HG02610 (cell line): ENCODE measurements around the gene ABCB8.

Source experiments
- ATAC-seq: cut with Tn5 transposase; IDR thresholded peaks from one replicate; pipeline ENCODE4 v1.9.1; 2021; ENCODE audit warnings: mild to moderate bottlenecking, moderate library complexity; ENCODE audit not compliant: unreplicated experiment

The ABCB8 gene

GRCh38 chr7:151056666-151057505, 28.6 kb downstream of the ABCB8 start:
- no peak for ATAC-seq

- peak; percentile 9 for ATAC-seq
These were observed 29.3 kb downstream of the ABCB8 start, which contains the start of gene CDK5 for GRCh38 chr7:151057506-151057988. CDK5 (minus strand) TSS chr7:151057897; CDS start chr7:151057848, 49 bp downstream.

- peak; percentile 91 for ATAC-seq
These were observed 29.9 kb downstream of the ABCB8 start for GRCh38 chr7:151057989-151058780.

- ATAC-seq, result no peak
These were observed 30.6 kb downstream of the ABCB8 start for GRCh38 chr7:151058781-151059366.

GRCh38 chr7:151059367-151060112, 31.3 kb downstream of the ABCB8 start, which contains the start of gene SLC4A2:
SLC4A2 (plus strand) TSS chr7:151059589; CDS start chr7:151061988, 2,399 bp downstream.
- ATAC-seq, result peak; percentile 23

- ATAC-seq, result no peak
These were observed 31.8 kb downstream of the ABCB8 start for GRCh38 chr7:151060113-151060415.

- ATAC-seq, result no peak
These were observed 32.4 kb downstream of the ABCB8 start for GRCh38 chr7:151060416-151061212.

GRCh38 chr7:151061213-151062110, 33.2 kb downstream of the ABCB8 start:
- ATAC-seq, result no peak

- ATAC-seq, result no peak
These were observed 33.8 kb downstream of the ABCB8 start for GRCh38 chr7:151062111-151062398.

- no peak for ATAC-seq
These were observed 34.4 kb downstream of the ABCB8 start for GRCh38 chr7:151062399-151063211.

GRCh38 chr7:151063212-151063561, 34.9 kb downstream of the ABCB8 start:
- ATAC-seq, result no peak

- no peak for ATAC-seq
These were observed 36.2 kb downstream of the ABCB8 start for GRCh38 chr7:151064454-151064853.

GRCh38 chr7:151064993-151065392, 36.7 kb downstream of the ABCB8 start:
- ATAC-seq, result no peak

- ATAC-seq, result no peak
These were observed 37.3 kb downstream of the ABCB8 start for GRCh38 chr7:151065516-151065915.

- ATAC-seq, result no peak
These were observed 38.2 kb downstream of the ABCB8 start for GRCh38 chr7:151066273-151066974.

GRCh38 chr7:151068069-151068773, 40.0 kb downstream of the ABCB8 start:
- ATAC-seq, result no peak
